ENCODE data around the gene BSDC1.

BSDC1 gene

GRCh38 chr1:32342704-32343103 lies 51.5 kb downstream of the BSDC1 start:
- Histone ChIP-seq H3K36me3 (replicated peaks in 1 of 2; ENCODE audit: control insufficient read depth in 2 of 2, insufficient read depth in 2 of 2, low read length in 2 of 2) (no peaks in the 10 kb centered on the region), H3K14ac (ENCODE audit: low read length) (no peak overlapping the region), H3K27me3 (ENCODE audit: control insufficient read depth in 3 of 3, insufficient read depth in 3 of 3, low read depth in 1 of 3, low read length in 3 of 3) (no peaks in the 10 kb centered on the region), H2AFZ (ENCODE audit: low read length) (no peak overlapping the region), H2AK5ac (ENCODE audit: low read depth, low read length) (no peak overlapping the region), H3K9me3 (replicated peaks in 1 of 2; ENCODE audit: control insufficient read depth in 2 of 2, insufficient read depth in 1 of 2, low read depth in 1 of 2, low read length in 2 of 2) (no peaks in the 10 kb centered on the region), H2BK15ac (ENCODE audit: low read length) (no peak overlapping the region), H3K4me1 (ENCODE audit: control insufficient read depth in 2 of 2, insufficient read depth in 1 of 2, low read depth in 1 of 2, low read length in 2 of 2) (peaks cover 12 to 13% of the 10 kb centered on the region in 2 donors), H3K18ac (ENCODE audit: low read length) (no peak overlapping the region), H3K4me3 (ENCODE audit: low read length in 2 of 2) (no peak overlapping the region), H3K4ac (ENCODE audit: low read length) (no peak overlapping the region), H3K9ac (ENCODE audit: low read depth, low read length, poor library complexity) (no peak overlapping the region), H2BK120ac (ENCODE audit: low read depth, low read length) (no peak overlapping the region), H4K8ac (ENCODE audit: low read depth, low read length) (no peak overlapping the region), H2BK5ac (ENCODE audit: low read length) (no peak overlapping the region), H3K23ac (ENCODE audit: low read depth, low read length, poor library complexity) (no peak overlapping the region), H4K91ac (ENCODE audit: low read depth, low read length, poor library complexity) (no peak overlapping the region), H3K4me2 (ENCODE audit: insufficient read depth, low read length, poor library complexity, severe bottlenecking) (no peak overlapping the region), H3K79me1 (ENCODE audit: low read depth, low read length) (no peaks in the 10 kb centered on the region), H2BK12ac (ENCODE audit: low read length) (no peak overlapping the region), H3K27ac (replicated peaks; ENCODE audit: low read length) (no peak overlapping the region)
- no CpG with 5 or more reads among the region's 10 CpGs for WGBS, 2 donors (ENCODE audit: extremely low coverage in 2 of 2, insufficient read length in 2 of 2, insufficient replicate concordance in 1 of 2)
- no peak for DNase-seq (ENCODE audit: low spot score)

GRCh38 chr1:32341971-32342370 lies 52.3 kb downstream of the BSDC1 start:
- Histone ChIP-seq H3K36me3 (replicated peaks in 1 of 2; ENCODE audit: control insufficient read depth in 2 of 2, insufficient read depth in 2 of 2, low read length in 2 of 2) (no peaks in the 10 kb centered on the region), H3K9me3 (replicated peaks in 1 of 2; ENCODE audit: control insufficient read depth in 2 of 2, insufficient read depth in 1 of 2, low read depth in 1 of 2, low read length in 2 of 2) (no peaks in the 10 kb centered on the region), H4K91ac (ENCODE audit: low read depth, low read length, poor library complexity) (no peak overlapping the region), H3K4me2 (ENCODE audit: insufficient read depth, low read length, poor library complexity, severe bottlenecking) (no peak overlapping the region), H2AK5ac (ENCODE audit: low read depth, low read length) (no peak overlapping the region), H3K4ac (ENCODE audit: low read length) (no peak overlapping the region), H3K23ac (ENCODE audit: low read depth, low read length, poor library complexity) (no peak overlapping the region), H2AFZ (ENCODE audit: low read length) (no peak overlapping the region), H3K9ac (ENCODE audit: low read depth, low read length, poor library complexity) (no peak overlapping the region), H2BK15ac (ENCODE audit: low read length) (no peak overlapping the region), H4K8ac (ENCODE audit: low read depth, low read length) (no peak overlapping the region), H3K14ac (ENCODE audit: low read length) (no peak overlapping the region), H2BK120ac (ENCODE audit: low read depth, low read length) (no peak overlapping the region), H3K4me3 (ENCODE audit: low read length in 2 of 2) (no peak overlapping the region), H3K79me1 (ENCODE audit: low read depth, low read length) (no peaks in the 10 kb centered on the region), H2BK5ac (ENCODE audit: low read length) (no peak overlapping the region), H3K27me3 (ENCODE audit: control insufficient read depth in 3 of 3, insufficient read depth in 3 of 3, low read depth in 1 of 3, low read length in 3 of 3) (no peaks in the 10 kb centered on the region), H3K18ac (ENCODE audit: low read length) (no peak overlapping the region), H2BK12ac (ENCODE audit: low read length) (no peak overlapping the region), H3K4me1 (ENCODE audit: control insufficient read depth in 2 of 2, insufficient read depth in 1 of 2, low read depth in 1 of 2, low read length in 2 of 2) (peaks cover 18 to 21% of the 10 kb centered on the region in 2 donors), H3K27ac (replicated peaks; ENCODE audit: low read length) (no peak overlapping the region)
- DNase-seq (ENCODE audit: low spot score): no peak
- WGBS, 2 donors (ENCODE audit: extremely low coverage in 2 of 2, insufficient read length in 2 of 2, insufficient replicate concordance in 1 of 2): no CpG with 5 or more reads among the region's 5 CpGs

GRCh38 chr1:32341186-32341757 lies 53.0 kb downstream of the BSDC1 start:
- H2AK5ac ChIP-seq (ENCODE audit: low read depth, low read length): peak overlapping the region; percentile 39
- no peak overlapping the region for H2BK5ac ChIP-seq (ENCODE audit: low read length)
- no peak for DNase-seq (ENCODE audit: low spot score)
- H3K4me2 ChIP-seq (ENCODE audit: insufficient read depth, low read length, poor library complexity, severe bottlenecking): no peak overlapping the region
- no peak overlapping the region for H3K4ac ChIP-seq (ENCODE audit: low read length)
- H2BK120ac ChIP-seq (ENCODE audit: low read depth, low read length): no peak overlapping the region
- no peak overlapping the region for H4K91ac ChIP-seq (ENCODE audit: low read depth, low read length, poor library complexity)
- no peaks in the 10 kb centered on the region for H3K27me3 ChIP-seq (ENCODE audit: control insufficient read depth in 3 of 3, insufficient read depth in 3 of 3, low read depth in 1 of 3, low read length in 3 of 3)
- H3K9ac ChIP-seq (ENCODE audit: low read depth, low read length, poor library complexity): peak overlapping the region; percentile 24
- H2AFZ ChIP-seq (ENCODE audit: low read length): no peak overlapping the region
- H3K36me3 ChIP-seq (replicated peaks in 1 of 2; ENCODE audit: control insufficient read depth in 2 of 2, insufficient read depth in 2 of 2, low read length in 2 of 2): no peaks in the 10 kb centered on the region
- no peak overlapping the region for H3K14ac ChIP-seq (ENCODE audit: low read length)
- H3K9me3 ChIP-seq (replicated peaks in 1 of 2; ENCODE audit: control insufficient read depth in 2 of 2, insufficient read depth in 1 of 2, low read depth in 1 of 2, low read length in 2 of 2): no peaks in the 10 kb centered on the region
- no peak overlapping the region for H4K8ac ChIP-seq (ENCODE audit: low read depth, low read length)
- no peak overlapping the region for H2BK12ac ChIP-seq (ENCODE audit: low read length)
- H3K18ac ChIP-seq (ENCODE audit: low read length): no peak overlapping the region
- no peaks in the 10 kb centered on the region for H3K79me1 ChIP-seq (ENCODE audit: low read depth, low read length)
- H3K23ac ChIP-seq (ENCODE audit: low read depth, low read length, poor library complexity): no peak overlapping the region
- peaks cover 23 to 27% of the 10 kb centered on the region in 2 donors for H3K4me1 ChIP-seq (ENCODE audit: control insufficient read depth in 2 of 2, insufficient read depth in 1 of 2, low read depth in 1 of 2, low read length in 2 of 2)
- no peak overlapping the region for H3K4me3 ChIP-seq (ENCODE audit: low read length in 2 of 2)
- H2BK15ac ChIP-seq (ENCODE audit: low read length): no peak overlapping the region
- H3K27ac ChIP-seq (replicated peaks; ENCODE audit: low read length): no peak overlapping the region
- WGBS, 2 donors (ENCODE audit: extremely low coverage in 2 of 2, insufficient read length in 2 of 2, insufficient replicate concordance in 1 of 2): no CpG with 5 or more reads among the region's 11 CpGs

- Histone ChIP-seq H3K18ac (ENCODE audit: low read length) (no peak overlapping the region), H2AK5ac (ENCODE audit: low read depth, low read length) (no peak overlapping the region), H2BK15ac (ENCODE audit: low read length) (peak overlapping the region; percentile 63), H3K36me3 (replicated peaks in 1 of 2; ENCODE audit: control insufficient read depth in 2 of 2, insufficient read depth in 2 of 2, low read length in 2 of 2) (peaks cover 2 to 7% of the 10 kb centered on the region in 2 donors), H3K9me3 (replicated peaks in 1 of 2; ENCODE audit: control insufficient read depth in 2 of 2, insufficient read depth in 1 of 2, low read depth in 1 of 2, low read length in 2 of 2) (no peaks in the 10 kb centered on the region), H3K4me3 (ENCODE audit: low read length in 2 of 2) (no peak overlapping the region), H2BK12ac (ENCODE audit: low read length) (no peak overlapping the region), H2BK120ac (ENCODE audit: low read depth, low read length) (no peak overlapping the region), H2AFZ (ENCODE audit: low read length) (no peak overlapping the region), H3K9ac (ENCODE audit: low read depth, low read length, poor library complexity) (no peak overlapping the region), H3K14ac (ENCODE audit: low read length) (no peak overlapping the region), H4K91ac (ENCODE audit: low read depth, low read length, poor library complexity) (no peak overlapping the region), H3K23ac (ENCODE audit: low read depth, low read length, poor library complexity) (no peak overlapping the region), H3K27me3 (ENCODE audit: control insufficient read depth in 3 of 3, insufficient read depth in 3 of 3, low read depth in 1 of 3, low read length in 3 of 3) (no peaks in the 10 kb centered on the region), H3K27ac (replicated peaks; ENCODE audit: low read length) (no peak overlapping the region), H3K4me1 (ENCODE audit: control insufficient read depth in 2 of 2, insufficient read depth in 1 of 2, low read depth in 1 of 2, low read length in 2 of 2) (peaks cover 24 to 29% of the 10 kb centered on the region in 2 donors), H3K4ac (ENCODE audit: low read length) (no peak overlapping the region), H3K79me1 (ENCODE audit: low read depth, low read length) (peaks cover under 1% of the 10 kb centered on the region), H3K4me2 (ENCODE audit: insufficient read depth, low read length, poor library complexity, severe bottlenecking) (no peak overlapping the region), H2BK5ac (ENCODE audit: low read length) (no peak overlapping the region), H4K8ac (ENCODE audit: low read depth, low read length) (no peak overlapping the region)
- DNase-seq (ENCODE audit: low spot score): no peak
- no CpG with 5 or more reads among the region's 5 CpGs for WGBS, 2 donors (ENCODE audit: extremely low coverage in 2 of 2, insufficient read length in 2 of 2, insufficient replicate concordance in 1 of 2)
Observed at GRCh38 chr1:32339363-32339978, 54.8 kb downstream of the BSDC1 start.
